Keratinocyte (primary cell): Measurements from ENCODE around the gene MUC6.

Experiments used
- EZH2 ChIP-seq: IDR thresholded peaks from one replicate; pipeline ENCODE4 v1.6.1; 2012; ENCODE audit warnings: inconsistent platforms, mild to moderate bottlenecking, low read length, moderate library complexity
- TF ChIP-seq, protein P1 (sequence below), 3 experiments: IDR thresholded peaks in 1 of 3; conservative IDR thresholded peaks in 1 of 3; optimal IDR thresholded peaks in 1 of 3; 2 replicates in 2 of 3; 3 replicates in 1 of 3; pipeline versions ENCODE3 to v1.5.1; 2011; ENCODE audit warnings: low read length in 3 of 3, mild to moderate bottlenecking in 3 of 3, moderate library complexity in 2 of 3, control low read depth in 1 of 3, inconsistent platforms in 1 of 3; ENCODE audit not compliant: insufficient read depth in 2 of 3; ENCODE audit errors: extremely low read depth in 1 of 3

DNA sequence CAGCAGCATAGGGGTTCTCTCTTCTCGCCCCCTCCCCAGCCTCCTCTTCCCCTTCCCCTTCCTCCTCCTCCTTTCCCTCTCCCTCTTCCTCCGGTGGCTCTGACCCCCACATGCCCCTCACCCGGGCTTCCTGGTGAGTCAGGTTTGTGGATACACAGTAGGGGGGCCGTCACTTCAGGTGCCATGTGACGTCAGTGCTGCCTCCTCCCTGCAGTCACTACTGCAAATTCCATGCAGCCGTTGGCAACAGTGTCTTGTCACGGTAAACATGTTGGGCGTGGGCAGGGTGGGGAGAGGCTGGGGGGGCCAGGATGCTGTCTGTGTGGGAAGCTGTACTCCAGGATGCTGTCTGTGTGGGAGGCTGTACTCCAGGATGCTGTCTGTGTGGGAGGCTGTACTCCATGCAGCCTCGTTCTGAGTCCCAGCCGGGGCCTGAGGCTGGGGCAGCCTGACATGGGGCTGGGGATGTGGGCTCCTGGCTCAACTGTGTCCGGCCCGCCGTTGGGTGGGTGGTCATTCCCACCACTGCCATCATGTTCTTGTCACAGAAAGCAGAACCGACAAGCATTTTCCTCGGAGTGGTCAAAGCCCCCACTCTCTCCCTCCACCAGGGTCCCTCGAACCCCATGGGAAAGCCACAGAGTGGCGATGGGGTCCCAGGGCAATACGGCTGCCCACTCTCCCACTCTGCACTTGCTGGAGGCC, 35.8 kb upstream of the MUC6 start:
- TF ChIP-seq, protein P1, sequence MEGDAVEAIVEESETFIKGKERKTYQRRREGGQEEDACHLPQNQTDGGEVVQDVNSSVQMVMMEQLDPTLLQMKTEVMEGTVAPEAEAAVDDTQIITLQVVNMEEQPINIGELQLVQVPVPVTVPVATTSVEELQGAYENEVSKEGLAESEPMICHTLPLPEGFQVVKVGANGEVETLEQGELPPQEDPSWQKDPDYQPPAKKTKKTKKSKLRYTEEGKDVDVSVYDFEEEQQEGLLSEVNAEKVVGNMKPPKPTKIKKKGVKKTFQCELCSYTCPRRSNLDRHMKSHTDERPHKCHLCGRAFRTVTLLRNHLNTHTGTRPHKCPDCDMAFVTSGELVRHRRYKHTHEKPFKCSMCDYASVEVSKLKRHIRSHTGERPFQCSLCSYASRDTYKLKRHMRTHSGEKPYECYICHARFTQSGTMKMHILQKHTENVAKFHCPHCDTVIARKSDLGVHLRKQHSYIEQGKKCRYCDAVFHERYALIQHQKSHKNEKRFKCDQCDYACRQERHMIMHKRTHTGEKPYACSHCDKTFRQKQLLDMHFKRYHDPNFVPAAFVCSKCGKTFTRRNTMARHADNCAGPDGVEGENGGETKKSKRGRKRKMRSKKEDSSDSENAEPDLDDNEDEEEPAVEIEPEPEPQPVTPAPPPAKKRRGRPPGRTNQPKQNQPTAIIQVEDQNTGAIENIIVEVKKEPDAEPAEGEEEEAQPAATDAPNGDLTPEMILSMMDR (optimal IDR thresholded peaks at IDR 0.05 in 1 of 3, IDR thresholded peaks at IDR 0.05 in 1 of 3, conservative IDR thresholded peaks at IDR 0.05 in 1 of 3; ENCODE audit: extremely low read depth in 1 of 3, insufficient read depth in 2 of 3, low read length in 3 of 3): no peak
- TF ChIP-seq EZH2: no peak
